Epithelial cell of proximal tubule (primary cell): ENCODE results near the gene P2RX5. TPM values are rescaled to one million over a fixed set of nuclear protein-coding genes. Genes with fewer than 3 reads are reported as not detected.

Experiments
- DNase-seq: peaks from one replicate; pipeline ENCODE4 v3.0.0-alpha.2; 2011; ENCODE audit warnings: low read depth
- H3K4me3 ChIP-seq: 2 replicates; pipeline ENCODE4 v1.5.1; 2011; ENCODE audit warnings: low read depth, mild to moderate bottlenecking, low read length
- total RNA-seq: library from RNA; depleted of rRNA; stranded (reverse); fragments of >200 nt; gene quantifications from 2 replicates; pipeline ENCODE4 v1.2.3, GENCODE V29; 2015
- TF ChIP-seq, protein P1 (sequence below): conservative IDR thresholded peaks from 2 replicates; pipeline ENCODE4 v1.5.1; 2012; ENCODE audit warnings: low read depth, mild to moderate bottlenecking, low read length

P2RX5 gene
- total RNA-seq, 1 donor from 2014 or later = 4.8 TPM

DNA sequence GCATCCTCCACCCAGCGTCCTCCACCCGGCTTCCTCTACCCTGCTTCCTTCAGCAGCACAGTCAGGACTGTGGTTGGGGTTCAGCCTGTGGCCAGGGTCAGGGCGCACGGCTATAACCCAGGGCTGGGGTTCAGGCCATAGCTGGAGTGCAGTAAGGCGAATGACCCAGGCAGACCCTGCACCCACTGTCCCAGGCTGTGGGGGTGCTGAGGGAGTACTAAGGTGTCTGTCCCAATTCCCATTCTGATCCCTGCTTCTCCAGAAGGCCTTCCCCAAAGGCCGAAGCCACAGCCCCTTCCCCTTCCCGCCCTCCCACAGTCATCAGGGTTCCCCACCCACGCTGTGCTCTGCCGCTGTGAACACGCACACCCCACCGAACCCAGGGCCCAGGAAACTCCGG is 14.9 kb downstream of the P2RX5 start:
- no peak overlapping the region for H3K4me3 ChIP-seq
- no peak for DNase-seq
- TF ChIP-seq, protein P1, sequence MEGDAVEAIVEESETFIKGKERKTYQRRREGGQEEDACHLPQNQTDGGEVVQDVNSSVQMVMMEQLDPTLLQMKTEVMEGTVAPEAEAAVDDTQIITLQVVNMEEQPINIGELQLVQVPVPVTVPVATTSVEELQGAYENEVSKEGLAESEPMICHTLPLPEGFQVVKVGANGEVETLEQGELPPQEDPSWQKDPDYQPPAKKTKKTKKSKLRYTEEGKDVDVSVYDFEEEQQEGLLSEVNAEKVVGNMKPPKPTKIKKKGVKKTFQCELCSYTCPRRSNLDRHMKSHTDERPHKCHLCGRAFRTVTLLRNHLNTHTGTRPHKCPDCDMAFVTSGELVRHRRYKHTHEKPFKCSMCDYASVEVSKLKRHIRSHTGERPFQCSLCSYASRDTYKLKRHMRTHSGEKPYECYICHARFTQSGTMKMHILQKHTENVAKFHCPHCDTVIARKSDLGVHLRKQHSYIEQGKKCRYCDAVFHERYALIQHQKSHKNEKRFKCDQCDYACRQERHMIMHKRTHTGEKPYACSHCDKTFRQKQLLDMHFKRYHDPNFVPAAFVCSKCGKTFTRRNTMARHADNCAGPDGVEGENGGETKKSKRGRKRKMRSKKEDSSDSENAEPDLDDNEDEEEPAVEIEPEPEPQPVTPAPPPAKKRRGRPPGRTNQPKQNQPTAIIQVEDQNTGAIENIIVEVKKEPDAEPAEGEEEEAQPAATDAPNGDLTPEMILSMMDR = no peak

DNA sequence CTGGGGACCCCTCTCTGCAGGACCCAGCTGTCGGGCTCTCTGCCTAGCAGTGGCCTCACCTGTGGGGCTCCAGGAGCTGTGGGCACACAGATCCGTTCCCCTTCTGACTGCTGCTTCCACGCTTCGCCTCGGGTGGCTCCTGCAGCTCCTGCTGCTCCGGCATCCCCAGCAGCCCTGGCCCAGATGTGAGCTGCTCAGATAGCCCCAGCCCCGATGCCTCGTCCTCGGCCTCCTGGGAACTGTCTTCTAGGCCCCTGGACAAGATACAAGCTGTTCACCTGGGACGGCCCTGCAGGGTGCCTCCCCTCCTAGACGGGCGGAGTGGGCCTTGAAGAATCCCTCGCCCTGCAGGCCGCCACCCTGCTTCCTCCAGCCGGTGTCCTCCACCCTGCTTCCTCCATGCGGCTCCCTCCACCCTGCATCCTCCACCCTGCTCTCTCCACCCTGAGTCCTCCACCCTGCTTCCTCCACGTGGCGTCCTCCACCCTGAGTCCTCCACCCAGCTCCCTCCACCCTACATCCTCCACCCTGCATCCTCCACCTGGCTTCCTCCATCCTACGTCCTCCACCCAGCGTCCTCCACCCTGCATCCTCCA is 16.3 kb downstream of the P2RX5 start:
- no peak overlapping the region for H3K4me3 ChIP-seq
- TF ChIP-seq, protein P1 = no peak
- DNase-seq = no peak

DNA sequence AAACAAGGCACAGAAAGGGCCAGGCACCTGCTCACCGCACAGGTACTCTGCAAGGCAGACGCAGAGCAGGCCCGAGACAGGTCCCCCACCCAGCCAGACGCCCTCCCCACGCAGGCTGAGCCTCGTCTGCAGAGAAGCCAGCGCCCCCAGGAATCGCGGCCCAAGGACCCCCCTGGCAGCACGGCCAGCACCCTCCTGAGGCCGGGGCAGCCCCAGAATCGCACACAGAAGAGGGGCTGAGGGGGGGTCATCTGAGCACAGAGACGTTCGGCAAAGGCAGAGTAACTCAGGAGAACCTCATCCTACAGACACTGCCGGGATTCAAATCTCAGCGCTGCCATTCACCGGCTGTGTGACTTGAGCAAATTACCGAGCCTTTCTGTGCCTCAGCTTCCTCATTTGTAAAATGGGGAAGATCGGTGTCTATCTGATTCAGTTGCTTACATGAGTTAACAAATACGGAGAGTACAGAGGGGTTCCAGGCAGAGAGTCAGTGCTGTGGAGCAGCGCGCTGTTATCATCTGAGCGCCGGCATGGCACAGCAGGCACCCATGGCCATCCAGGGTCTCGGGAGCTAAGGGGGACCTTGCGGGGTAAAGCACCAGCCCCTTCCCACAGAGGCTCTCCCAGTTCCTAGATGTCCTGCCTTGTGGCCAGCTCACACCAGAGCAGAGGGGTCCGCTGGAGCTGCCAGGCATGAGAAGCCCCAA is 17.0 kb downstream of the P2RX5 start:
- TF ChIP-seq, protein P1 = no peak
- DNase-seq = no peak
- H3K4me3 ChIP-seq = no peak overlapping the region

DNA sequence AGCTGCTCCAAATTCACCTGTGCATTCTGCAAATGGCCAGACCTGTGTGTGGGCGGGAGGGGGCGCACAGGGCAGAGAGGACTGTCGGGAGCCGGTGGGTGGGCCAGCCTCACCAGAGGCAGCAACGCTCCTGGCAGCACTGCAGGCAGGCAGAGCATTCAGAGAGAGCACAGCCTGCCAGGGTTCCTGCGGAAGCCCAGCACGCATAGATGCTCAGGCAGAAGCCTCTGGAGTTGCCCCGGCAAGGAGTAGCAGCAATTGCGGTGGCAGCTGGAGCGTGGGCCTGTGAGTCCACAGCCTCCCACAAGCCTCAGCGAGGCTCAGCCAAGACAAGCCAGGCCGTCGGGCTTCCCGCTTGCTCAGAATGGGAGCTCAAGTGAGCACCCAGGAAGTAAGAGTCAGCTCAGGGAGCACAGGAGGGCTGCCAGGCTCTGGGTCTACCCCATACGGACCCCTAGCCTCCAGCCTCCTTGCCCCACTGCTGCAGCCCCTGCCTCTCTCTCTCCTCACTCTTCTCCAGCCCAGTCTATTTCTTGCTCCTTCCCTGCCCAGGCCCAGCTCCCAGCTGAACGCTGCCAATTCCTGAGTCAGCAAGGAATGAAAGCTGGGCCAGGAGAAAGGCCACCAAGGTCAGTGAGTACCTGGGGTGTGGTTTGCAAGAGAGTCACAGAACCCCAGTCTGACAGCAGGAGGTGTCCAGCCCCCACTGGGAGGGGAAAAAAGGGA is 17.7 kb downstream of the P2RX5 start:
- no peak for DNase-seq
- H3K4me3 ChIP-seq = no peak overlapping the region

DNA sequence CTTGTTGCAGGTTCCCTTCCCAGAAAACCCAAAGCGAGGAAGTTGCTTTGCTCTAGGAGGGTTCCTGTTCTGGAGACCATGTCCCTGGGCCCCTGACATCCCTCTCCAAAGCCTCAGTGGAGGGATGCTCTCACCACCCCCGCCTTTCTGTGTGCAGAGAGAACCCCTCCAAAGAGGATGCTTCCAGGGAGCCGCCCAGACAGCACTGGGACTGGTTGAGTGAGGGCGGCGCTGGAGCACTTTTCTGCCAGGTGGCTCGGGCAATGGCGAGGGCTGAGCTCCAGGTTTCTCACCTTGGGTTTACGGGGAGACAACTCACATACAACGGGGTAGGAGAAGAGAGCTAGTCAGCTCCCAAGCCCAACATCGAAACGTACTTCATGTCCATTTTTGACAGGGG is 20.1 kb downstream of the P2RX5 start:
- DNase-seq = no peak
- no peak overlapping the region for H3K4me3 ChIP-seq
- TF ChIP-seq, protein P1 = no peak

More for the DNA sequence above, 17.7 kb downstream of the P2RX5 start:
- TF ChIP-seq, protein P1 = no peak

DNA sequence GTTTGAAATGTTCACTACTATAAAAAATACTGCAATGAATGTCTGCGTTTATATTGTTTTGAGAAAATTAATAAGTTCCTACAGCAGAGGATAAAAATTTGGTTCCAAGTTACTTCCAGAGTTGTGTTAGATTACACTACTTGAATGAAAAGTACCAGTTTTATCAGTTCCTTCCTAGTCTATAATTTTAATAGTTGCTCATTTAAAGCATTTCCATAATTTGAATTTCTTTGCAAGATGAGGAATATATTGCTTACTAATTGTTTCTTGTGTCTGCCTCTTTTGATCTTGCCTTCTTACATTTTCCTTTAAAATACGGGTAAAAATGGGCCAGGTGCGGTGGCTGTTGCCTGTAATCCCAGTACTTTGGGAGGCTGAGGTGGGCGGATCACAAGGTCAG is 23.4 kb downstream of the P2RX5 start:
- DNase-seq = no peak
- TF ChIP-seq, protein P1 = no peak
- no peak overlapping the region for H3K4me3 ChIP-seq
